ENCODE data around the gene INPP4B.

The INPP4B gene

GRCh38 chr4:142473218-142473959, 372.7 kb downstream of the INPP4B start:
- peak; percentile 16 for DNase-seq (ENCODE audit: low spot score)

GRCh38 chr4:142467088-142467487, 379.0 kb downstream of the INPP4B start:
- DNase-seq (ENCODE audit: low spot score): no peak

- no peak for DNase-seq (ENCODE audit: low spot score)
Observed at GRCh38 chr4:142465526-142465925, 380.6 kb downstream of the INPP4B start.

GRCh38 chr4:142463206-142463605, 382.9 kb downstream of the INPP4B start:
- DNase-seq (ENCODE audit: low spot score): no peak

- DNase-seq (ENCODE audit: low spot score): no peak
Observed at GRCh38 chr4:142452161-142452855, 393.8 kb downstream of the INPP4B start.

GRCh38 chr4:142449771-142450373, 396.2 kb downstream of the INPP4B start:
- DNase-seq (ENCODE audit: low spot score): no peak

GRCh38 chr4:142447009-142447408, 399.1 kb downstream of the INPP4B start:
- DNase-seq (ENCODE audit: low spot score): no peak

GRCh38 chr4:142443469-142443868, 402.6 kb downstream of the INPP4B start:
- DNase-seq (ENCODE audit: low spot score): no peak

GRCh38 chr4:142440093-142440492, 406.0 kb downstream of the INPP4B start:
- DNase-seq (ENCODE audit: low spot score): no peak

- DNase-seq (ENCODE audit: low spot score): peak; percentile 57
Observed at GRCh38 chr4:142435599-142436235, 410.4 kb downstream of the INPP4B start.

GRCh38 chr4:142434519-142435224, 411.4 kb downstream of the INPP4B start:
- DNase-seq (ENCODE audit: low spot score): peak; percentile 15

GRCh38 chr4:142428715-142429114, 417.4 kb downstream of the INPP4B start:
- peak; percentile 21 for DNase-seq (ENCODE audit: low spot score)

GRCh38 chr4:142427456-142427855, 418.6 kb downstream of the INPP4B start:
- no peak for DNase-seq (ENCODE audit: low spot score)

- no peak for DNase-seq (ENCODE audit: low spot score)
Observed at GRCh38 chr4:142423861-142424260, 422.2 kb downstream of the INPP4B start.

GRCh38 chr4:142420311-142421095, 425.6 kb downstream of the INPP4B start:
- DNase-seq (ENCODE audit: low spot score): no peak

GRCh38 chr4:142419712-142420111, 426.4 kb downstream of the INPP4B start:
- no peak for DNase-seq (ENCODE audit: low spot score)

- no peak for DNase-seq (ENCODE audit: low spot score)
Observed at GRCh38 chr4:142418697-142419096, 427.4 kb downstream of the INPP4B start.

GRCh38 chr4:142416711-142417275, 429.3 kb downstream of the INPP4B start:
- no peak for DNase-seq (ENCODE audit: low spot score)

GRCh38 chr4:142416121-142416520, 430.0 kb downstream of the INPP4B start:
- DNase-seq (ENCODE audit: low spot score): no peak

GRCh38 chr4:142414366-142414990, 431.6 kb downstream of the INPP4B start:
- DNase-seq (ENCODE audit: low spot score): no peak

All from iPS-NIHi11 (cell line).